Measurements from ENCODE around the gene PKIG.

DNA sequence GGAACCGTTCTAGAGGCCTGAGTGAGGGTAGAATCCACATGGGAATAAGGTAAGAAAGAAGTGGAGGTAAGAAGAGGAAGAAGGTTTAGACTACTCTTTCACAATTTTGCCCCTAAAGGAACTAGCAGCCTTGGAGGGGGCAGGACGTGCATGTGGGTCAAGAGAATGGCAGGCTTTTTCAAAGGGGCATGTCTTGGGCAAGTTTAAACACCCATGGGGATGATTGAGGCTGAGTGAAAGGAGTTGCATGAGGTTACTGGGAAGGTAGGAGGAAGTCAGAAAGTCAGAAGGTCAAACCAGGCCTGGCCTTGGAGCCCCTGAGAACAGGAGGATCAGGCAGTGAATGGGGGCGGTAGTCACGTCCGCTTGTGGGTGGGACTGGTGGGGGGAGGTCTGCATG is 58.9 kb downstream of the PKIG start:
- TF ChIP-seq, protein P1, sequence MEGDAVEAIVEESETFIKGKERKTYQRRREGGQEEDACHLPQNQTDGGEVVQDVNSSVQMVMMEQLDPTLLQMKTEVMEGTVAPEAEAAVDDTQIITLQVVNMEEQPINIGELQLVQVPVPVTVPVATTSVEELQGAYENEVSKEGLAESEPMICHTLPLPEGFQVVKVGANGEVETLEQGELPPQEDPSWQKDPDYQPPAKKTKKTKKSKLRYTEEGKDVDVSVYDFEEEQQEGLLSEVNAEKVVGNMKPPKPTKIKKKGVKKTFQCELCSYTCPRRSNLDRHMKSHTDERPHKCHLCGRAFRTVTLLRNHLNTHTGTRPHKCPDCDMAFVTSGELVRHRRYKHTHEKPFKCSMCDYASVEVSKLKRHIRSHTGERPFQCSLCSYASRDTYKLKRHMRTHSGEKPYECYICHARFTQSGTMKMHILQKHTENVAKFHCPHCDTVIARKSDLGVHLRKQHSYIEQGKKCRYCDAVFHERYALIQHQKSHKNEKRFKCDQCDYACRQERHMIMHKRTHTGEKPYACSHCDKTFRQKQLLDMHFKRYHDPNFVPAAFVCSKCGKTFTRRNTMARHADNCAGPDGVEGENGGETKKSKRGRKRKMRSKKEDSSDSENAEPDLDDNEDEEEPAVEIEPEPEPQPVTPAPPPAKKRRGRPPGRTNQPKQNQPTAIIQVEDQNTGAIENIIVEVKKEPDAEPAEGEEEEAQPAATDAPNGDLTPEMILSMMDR (IDR thresholded peaks at IDR 0.05) = no peak
- TF ChIP-seq POLR2A (IDR thresholded peaks at IDR 0.05) = no peak
